ENCODE data around the gene AFF1.
"Not testable (repeated sequence)": the region's sequence is repeated elsewhere in the genome, so short reads cannot be mapped to it uniquely, and the experiment has no call there.

Gene AFF1

DNA sequence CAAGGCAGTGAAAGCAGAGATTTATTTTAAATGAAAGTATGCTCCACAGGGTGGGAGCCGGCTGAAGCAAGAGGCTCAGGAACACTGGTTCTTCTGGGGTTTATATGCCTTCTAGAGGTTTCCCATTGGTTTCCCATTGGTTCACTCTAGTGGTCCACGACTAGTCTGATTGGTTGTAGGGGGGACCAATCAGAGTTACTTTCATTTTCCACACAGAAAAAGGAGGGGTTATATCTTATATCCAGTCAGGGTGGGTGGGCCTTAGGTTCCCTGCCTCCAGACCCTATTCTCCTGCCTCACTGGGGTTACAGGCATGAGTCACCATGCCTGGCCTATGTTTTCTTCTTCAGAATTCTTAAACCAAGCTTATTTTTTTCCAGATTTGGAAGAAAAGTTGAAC is 184.0 kb downstream of the AFF1 start:
- DNase-seq: no peak

DNA sequence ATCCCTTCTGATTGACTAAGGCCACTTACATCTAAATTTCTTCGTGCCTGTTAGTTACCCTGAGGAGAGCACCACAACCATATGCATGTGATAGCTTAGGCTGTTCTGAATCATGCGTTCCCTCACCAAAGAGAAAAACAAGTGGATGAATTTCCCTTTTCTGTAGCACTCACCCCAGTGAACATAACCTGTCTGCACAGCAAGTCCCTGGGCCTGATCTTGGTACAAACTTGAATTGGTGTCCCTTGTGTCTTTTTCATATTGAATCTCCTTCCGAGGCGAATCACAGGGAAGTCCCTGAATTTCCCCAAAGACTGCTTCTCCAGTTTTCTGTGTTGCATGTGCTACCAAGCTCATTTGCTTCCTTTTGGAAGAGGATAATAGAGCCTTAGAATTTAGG is 185.2 kb downstream of the AFF1 start:
- DNase-seq: no peak

DNA sequence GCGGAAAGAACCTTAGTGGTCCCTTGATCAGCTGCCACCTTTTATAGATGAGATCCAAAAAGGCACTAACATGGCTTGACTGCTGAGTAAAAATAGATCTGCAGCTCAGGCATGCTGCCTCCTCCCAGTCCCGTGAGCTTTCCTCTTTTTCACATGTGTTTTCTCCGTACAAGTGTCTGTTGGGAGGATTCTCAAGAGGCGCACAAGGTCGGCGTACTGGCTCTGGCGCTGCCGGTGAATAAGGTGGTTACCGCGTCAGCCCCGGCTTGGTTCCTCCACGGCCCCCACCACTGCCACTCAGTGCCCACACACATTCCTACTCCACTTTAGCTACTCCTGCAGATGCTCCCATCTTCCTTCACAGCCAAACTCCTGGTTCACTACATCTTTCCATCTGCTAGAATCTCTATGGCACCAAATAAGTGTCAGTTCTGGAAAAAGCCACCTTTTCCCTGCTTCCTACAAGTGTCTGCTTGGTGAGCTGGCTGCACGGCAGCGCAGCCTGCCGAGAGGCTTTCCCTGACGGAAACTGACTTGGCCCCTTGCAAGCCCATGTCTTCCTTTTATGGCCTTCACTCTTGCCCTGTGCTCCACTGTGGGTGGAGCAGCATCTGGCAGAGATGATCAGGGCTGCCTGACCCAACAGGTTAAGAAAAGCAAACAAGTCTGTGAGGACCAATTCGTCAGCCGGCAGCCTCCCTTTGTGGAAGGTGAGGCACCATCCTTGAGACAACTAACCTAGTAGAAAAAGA is 185.8 kb downstream of the AFF1 start:
- DNase-seq: no peak

DNA sequence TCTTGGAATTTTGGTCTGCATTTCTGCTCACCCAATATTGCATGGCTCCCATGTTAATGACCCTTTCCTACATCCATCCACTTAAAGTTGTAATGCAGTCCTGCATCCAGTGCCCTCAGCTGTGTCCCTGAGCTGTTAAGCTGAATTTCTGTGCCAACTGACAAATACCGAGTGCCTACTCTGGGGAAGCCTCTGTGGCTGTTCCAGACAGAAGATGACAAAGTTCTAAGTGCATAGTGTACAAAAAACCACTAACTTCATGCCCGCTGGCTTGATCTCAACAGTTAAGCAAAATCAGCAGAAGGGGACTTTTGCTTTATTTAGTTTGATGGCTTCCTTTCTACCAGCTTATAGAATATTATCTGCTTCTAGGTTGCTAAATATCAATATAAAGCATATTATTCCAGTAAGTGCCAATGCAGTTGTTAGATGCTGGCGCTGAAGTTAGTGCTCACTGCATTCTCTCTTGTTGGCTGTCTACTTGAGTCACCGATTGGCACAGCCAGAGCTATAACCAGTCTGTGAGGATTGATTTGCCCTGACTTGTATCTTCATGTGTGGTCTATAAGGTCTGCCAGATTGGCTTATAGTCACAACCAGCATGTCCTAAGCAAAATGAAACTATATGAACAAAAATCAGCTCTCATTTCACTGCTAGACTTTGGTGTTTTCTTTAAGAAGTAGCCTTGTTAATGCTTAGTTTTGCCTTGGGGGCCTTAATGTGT is 186.7 kb downstream of the AFF1 start:
- DNase-seq: no peak

DNA sequence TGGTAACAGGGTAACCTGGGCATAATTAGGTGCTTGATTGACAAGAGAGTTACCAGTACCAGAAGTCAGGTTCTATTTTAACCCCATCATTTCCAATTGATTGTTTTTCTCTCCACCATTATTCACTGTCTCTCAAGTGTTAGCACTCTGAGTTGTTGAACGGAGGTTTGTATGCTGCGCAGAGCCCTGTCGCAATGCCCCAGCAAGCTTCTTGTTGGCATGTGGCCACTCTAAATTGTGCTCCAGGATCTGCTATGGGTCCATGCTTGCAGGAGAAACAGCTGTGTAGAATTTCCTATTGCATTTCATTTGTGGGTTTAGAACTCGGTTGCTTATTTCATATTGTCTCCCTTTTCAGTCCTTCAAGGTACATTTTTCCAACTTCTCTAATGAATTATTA is 187.4 kb downstream of the AFF1 start:
- no peak for DNase-seq

DNA sequence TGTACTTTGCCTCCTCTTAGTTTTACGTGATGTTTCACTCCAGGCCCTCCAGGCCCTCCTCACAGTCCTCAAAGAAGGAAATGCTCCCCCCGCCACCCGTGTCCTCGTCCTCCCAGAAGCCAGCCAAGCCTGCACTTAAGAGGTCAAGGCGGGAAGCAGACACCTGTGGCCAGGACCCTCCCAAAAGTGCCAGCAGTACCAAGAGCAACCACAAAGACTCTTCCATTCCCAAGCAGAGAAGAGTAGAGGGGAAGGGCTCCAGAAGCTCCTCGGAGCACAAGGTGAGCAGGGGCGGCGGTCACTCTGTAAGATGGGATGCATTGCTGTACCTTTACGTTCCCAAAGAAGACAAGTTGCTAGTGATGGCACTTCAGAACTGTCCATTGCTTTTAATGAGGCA is 191.2 kb downstream of the AFF1 start:
- DNase-seq: no peak

DNA sequence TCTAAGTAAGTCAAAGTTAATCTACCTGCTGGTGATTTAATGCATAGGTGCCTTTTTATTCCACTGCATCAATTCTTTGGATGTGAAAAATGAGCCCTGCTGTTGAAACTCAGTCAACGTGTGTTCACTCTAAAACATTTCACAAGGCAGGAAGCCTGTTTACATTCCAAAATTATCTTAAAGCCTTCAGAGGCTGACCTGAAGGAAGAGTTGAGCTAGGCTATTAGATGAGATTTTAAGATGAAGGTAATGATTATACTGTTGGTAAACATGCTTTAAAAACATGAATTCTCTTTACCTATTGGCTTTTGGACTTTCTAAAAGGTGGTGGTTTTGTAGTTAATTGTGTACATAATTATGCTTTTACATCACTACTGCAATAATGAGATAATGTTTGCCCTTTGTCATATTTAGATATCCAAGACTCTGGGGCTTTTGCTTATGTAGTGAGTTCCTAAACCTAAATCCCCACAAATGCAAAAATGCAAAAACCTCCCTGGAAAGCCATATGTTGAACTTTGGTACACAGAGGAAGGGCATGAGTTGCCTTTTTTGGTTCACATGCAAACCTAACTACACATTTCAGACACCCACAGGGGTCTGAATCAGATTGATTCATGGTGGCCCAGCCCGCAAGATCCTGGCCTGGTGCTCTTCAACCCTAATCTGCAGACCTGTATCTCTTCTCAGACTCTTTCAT is 193.3 kb downstream of the AFF1 start:
- no peak for DNase-seq

DNA sequence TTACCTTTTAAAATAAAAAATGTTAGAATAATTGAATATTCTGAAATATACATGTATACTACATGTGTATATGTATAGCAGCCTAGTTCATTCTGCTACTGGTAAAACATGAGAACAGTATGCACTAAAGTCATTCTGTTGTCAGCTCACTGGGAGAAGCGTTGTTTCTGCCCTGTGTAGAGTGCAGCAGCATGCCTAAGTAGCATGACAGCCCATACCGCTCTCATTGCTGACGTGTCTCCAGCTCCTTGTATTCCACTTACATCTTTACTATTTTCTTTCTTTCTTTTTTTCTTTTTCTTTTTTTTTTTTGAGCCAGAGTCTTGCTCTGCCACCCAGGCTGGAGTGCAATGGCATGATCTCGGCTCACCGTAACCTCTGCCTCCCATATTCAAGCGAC is 194.9 kb downstream of the AFF1 start:
- DNase-seq: no peak

DNA sequence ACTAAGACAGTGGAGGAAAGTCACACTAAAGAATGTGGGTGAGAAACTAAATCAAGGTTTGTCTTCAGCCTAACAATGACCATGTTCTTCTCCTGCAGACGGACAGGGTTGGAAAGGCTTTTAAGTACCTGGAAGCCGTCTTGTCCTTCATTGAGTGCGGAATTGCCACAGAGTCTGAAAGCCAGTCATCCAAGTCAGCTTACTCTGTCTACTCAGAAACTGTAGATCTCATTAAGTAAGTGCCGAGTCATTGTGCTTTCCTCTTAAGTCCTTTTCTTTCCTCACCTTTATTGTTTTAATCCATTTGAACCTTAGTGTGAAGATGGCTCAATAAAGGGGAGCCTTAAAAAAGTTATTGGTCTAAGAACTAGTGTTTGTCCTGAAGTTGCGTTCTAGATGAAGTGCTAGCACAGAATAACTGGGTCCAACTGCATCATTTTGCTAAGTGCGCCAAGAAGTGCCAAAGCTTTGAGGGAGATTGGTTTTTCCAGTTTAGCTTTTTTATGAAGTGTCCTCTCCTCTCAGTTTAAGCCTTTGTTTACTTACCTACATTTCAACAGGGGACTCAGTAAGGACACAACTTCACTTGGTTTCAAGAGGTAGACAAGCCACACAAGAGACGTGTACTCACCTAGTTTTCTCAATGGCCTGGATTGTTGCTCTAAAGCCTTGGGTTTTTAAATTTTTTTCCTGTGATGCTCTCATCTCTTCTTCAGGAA is 196.3 kb downstream of the AFF1 start:
- no peak for DNase-seq

DNA sequence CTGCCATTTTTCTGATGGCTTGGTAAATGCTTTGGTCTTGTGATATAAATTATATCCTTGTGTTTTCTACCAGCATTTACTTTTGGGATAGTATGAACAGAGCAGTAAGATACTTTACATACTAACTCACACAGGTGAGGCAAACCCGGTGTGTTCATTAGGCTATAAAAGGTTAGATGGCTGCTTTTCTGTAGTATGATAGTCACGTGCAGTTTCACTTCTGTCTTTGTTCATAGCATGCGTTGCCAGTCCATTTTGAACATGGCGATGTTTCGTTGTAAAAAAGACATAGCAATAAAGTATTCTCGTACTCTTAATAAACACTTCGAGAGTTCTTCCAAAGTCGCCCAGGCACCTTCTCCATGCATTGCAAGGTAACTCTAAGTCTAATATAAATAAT is 197.2 kb downstream of the AFF1 start:
- DNase-seq: no peak

DNA sequence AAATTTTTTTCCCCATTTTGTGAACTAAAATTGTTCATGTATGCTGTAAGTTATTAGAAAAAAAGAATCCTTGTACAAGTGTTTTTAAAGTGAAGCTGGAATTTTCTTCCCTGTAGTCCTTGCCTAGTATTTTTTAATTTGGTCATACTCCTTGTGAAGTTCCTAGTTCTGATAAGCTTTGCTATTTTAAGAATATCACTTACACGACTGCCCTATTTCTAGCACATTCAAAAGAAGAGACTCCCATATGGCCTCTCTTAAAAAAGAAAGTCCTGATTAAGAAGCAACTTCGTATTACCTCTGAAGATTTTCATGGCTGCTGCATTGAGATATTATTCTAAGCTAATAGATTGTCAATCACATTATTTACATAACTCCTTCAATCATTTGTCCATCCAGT is 198.4 kb downstream of the AFF1 start:
- DNase-seq: no peak

DNA sequence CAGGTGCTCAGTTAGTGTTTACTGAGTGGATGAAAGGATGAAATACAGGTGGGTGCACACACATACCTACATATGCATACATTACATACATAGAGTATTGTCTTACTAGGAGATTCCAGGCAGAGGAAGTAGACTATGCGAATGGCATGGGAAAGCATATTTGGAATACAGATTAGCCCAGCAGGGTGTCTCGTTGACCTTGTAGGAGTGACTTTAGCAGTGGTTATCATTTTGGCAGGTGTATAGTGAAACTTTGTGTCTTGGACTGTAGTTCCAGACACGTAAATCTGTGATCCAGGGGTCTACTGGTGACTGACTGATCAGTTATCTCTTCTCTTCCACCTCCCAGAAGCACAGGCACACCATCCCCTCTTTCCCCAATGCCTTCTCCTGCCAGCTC is 199.3 kb downstream of the AFF1 start:
- DNase-seq: no peak

DNA sequence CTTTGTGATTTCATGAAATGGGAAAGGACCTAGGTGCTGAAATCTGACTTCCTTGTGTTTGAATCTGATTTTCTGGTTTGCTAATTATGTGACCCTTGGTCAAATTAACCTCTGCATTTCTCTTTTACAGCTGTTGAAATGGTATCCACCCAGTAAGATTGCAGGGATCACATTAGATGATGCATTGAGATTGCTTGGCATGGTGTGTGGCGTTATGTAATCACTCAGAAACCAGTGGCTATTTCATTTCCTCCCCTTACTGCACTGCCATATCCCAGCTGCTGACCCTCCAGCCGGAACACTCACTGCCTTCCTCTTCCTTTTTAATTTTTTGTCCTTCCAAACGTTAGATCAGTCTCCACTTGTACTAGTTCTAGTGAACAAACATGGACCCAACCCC is 206.6 kb downstream of the AFF1 start:
- no peak for DNase-seq

DNA sequence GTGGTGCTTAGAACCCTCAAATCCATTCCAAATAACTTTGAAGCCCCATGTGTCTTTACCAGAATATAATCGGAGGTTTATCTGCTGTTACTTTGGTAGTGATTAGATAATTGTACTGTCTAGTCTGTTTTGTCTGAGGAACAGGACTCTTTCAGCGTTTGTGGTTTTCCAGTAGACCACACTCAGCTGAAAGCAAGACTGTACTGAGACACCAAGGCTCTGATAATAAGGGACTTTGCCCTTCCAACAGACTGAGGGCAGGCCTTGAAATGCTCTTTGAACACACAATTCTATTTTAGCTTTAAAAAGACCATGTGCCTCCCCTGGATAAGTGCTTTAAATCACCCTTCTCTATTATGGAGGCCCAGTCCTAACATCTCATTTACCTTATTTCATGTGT is 209.5 kb downstream of the AFF1 start:
- DNase-seq: no peak

DNA sequence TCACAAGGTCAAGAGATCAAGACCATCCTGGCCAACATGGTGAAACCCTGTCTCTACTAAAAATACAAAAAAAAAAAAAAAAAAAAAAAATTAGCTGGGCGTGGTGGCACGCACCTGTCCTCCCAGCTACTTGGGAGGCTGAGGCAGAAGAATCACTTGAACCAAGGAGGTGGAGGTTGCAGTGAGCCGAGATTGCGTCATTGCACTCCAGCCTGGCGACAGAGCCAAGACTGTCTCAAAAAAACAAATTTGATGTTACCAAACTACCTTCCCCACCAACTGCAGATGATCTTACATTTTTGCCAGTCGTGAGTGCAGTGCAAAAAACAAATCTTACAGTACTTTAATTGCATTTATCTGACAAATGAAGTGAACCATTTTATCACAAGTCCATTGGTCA is 211.1 kb downstream of the AFF1 start:
- not testable (repeated sequence) for DNase-seq

DNA sequence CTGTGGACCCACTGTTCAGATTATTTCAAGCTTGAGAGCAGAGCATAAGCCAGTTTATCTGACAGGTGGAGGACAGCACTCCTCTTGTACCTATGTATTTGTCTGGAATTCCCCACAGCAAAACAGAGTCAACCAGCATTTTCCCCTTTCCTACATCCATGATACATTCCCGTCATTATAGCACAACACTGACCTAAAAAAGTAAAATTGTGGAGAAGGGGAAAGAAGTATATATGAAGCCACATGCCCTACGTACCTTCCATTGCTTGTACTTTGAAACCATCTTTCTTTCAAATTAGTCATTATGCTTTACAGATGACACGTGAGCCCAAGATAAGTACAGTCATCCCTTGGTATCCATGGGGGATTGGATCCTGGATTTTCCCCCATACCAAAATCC is 212.3 kb downstream of the AFF1 start:
- DNase-seq: no peak

DNA sequence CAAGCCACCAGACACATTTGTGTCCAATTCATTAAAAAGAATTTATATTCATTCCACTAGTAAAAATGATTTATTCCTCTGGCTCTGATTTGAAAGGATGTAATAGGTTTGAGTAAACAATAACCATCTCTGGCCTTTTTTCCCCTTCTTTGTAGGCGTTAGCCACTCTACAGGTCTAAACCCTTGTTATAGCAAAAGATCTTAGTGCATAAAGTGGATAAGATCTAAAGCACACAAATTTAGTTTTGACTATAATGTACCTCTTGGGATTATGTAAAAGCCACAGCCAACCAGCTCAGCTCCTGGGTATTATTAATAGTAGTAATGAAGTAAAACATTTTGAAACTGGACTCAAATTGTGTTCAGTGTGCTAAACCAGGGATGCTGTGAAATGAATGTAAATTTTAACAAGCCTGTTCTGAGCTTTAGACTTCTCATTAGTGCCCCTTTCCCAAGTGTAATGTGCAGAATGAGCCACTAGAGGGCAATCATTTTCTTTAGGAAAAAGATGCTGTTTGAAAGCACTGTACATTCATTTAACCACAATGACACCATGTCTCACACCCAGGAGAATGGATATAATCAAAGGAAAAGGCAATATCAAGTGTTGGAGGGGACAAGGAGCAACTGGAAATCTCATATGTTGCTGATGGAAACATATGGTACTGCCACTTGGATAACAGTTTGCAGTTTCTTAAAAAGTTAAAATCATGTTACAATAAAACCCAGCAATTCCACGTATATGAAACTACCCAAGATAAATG is 215.9 kb downstream of the AFF1 start:
- peak; percentile 62 for DNase-seq

DNA sequence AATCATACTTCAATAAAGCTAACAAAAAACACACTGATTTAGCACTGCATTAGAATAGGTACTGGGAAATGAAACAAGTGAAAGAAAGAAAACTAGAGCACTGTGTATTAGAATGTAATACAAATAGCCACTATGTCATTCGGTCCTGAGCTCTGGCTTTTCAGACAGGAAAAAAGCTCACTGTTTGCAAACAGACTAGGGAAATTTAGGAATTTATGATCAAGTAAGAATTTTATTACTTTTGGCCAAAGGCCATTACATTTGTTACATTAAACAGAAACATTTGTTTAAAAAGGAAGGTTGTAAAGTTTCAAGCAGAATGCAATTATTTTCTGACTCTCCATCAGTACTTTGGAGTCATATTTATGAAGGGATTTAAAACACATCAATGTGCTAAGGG is 216.9 kb downstream of the AFF1 start:
- no peak for DNase-seq

DNA sequence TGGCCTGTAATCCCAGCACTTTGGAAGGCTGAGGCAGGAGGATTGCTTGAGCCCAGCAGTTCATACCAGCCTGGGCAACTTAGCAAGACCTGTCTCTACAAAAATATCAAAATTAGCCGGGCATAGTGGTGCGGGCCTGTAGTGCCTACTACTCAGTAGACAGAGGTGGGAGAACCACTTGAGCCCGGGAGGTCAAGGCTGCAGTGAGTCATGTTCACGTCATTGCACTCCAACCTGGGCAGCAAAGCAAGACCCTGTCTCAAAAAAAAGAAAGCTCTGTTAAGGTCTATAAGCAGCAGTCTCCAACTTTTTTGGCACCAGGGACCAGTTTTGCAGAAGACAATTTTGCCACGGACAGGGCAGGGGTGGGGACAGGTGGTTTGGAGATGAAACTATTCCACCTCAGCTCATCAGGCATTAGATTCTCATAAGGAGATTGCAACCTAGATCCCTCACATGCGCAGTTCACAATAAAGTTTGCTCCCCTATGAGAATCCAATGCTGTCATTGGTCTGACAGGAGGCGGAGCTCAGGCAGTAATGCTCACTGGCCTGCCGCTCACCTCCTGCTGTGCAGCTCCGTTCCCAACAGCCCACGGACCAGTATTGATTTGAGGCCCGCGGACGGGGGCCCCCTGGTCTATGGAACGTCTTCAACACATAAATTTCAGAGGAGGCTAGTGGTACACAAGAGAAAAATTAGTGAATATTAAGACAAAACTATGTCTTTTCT is 217.7 kb downstream of the AFF1 start:
- DNase-seq: no peak

DNA sequence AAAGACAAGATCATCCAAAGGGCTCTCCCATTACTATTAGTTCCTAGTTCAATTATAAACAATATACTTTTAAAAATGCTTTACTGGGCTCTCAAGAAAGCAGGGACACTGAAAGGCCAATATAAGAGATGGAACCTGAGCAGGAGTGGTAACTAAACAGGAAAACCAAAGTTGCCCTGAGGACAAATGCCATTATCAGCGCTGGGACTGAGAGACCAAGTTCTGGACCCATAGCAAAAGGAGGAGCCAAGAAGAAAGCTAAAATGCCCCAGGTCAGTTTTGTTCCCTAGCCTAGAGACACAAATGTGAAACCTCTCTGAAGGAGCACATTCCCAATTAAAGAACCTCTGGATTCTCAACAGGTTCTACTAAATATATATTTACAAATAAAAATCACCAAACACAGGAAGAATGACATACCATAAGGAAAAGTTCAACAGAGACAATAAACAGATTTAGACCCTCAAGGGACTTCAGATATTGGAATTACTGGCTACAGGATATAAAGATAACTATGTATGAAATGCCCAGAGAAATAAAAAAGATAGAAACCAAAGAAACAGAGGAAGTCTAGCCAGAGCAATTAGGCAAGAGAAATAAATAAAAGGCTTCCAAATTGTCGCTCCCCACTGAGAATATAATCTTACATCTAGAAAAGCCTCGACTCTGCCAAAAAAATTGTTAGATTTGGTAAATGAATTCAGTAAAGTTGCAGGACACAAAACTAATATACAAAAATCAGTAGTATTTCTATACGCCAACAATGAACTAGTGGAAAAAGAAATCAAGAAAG is 218.5 kb downstream of the AFF1 start:
- DNase-seq: no peak

DNA sequence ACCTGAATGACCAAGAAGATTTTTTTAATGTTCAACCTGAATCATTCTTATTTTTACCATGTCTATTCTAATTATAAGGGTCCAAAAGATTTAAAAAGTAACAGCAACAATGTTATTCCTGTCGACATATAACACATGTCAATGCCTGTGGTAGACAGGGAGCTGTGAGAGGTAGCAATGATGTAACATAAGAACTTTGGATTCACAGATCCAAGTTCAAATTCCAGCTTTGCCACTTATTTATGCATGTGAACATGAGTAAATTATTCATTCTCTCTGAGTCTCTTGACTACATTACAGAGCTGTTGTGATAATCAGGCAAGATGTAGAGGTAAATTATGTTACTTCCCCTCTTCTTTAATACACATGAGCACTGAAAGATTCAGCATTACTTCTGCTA is 231.1 kb downstream of the AFF1 start:
- no peak for DNase-seq
